Measurements from ENCODE around the gene GFAP. TPM values are rescaled to one million over a fixed set of nuclear protein-coding genes. Genes with fewer than 3 reads are reported as not detected.
A peak's percentile ranks its signal among the peaks of the same experiment; 100 is the strongest.

The GFAP gene
- polyA plus RNA-seq, 3 donors = 0.03 to 0.33 (median 0.18) TPM

DNA sequence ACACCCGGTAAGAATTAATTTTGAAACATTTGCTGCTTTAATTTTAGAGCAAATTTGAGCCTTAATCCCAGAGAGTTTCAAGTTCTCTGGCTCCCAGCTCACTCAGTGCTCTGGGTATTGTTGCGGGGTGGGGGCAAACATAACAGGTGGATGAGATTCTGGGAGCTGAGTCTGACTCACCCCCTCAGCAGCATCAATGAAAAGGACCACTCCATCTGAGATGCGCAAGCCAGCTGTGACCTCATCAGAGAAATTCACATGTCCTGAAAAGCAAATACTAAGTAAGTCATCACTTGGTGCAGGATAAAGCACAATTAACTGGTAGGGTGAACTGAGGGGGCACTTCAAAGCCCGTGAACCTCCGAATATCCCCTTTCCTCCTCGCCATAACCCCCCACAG is 35.9 kb downstream of the GFAP start:
- Histone ChIP-seq H3K9ac (ENCODE audit: insufficient read depth, low read length, poor library complexity, severe bottlenecking) (no peak overlapping the region), H2AFZ (ENCODE audit: insufficient read depth, low read depth, low read length, poor library complexity, severe bottlenecking) (no peak overlapping the region), H3K9me3 (replicated peaks in 1 of 2; ENCODE audit: control insufficient read depth in 1 of 2, insufficient read depth in 1 of 2, low read length in 2 of 2) (no peaks in the 10 kb centered on the region), H3K4me2 (replicated peaks; ENCODE audit: extremely low read depth, low read length, poor library complexity, severe bottlenecking) (no peak overlapping the region), H3K79me2 (ENCODE audit: insufficient read depth, low read length) (no peaks in the 10 kb centered on the region), H3K27me3 (ENCODE audit: control insufficient read depth in 2 of 2, insufficient read depth in 2 of 2, low read length in 2 of 2) (no peaks in the 10 kb centered on the region), H4K20me1 (ENCODE audit: insufficient read depth, low read length) (peaks cover 17% of the 10 kb centered on the region), H3K27ac (ENCODE audit: low read depth in 1 of 2, low read length in 2 of 2) (no peak overlapping the region), H3K36me3 (replicated peaks in 1 of 2; ENCODE audit: control insufficient read depth in 1 of 2, insufficient read depth in 2 of 2, low read length in 2 of 2) (peaks cover 89 to 97% of the 10 kb centered on the region in 2 donors), H3K4me3 (replicated peaks in 1 of 3; ENCODE audit: low read depth in 2 of 3, low read length in 3 of 3) (no peak overlapping the region), H3K4me1 (ENCODE audit: control insufficient read depth in 1 of 2, insufficient read depth in 2 of 2, low read length in 2 of 2) (no peaks in the 10 kb centered on the region)
- no peaks in the 10 kb centered on the region for H3K27me3 Mint-ChIP-seq (ENCODE audit: low read depth in 3 of 3)
- H3K4me3 Mint-ChIP-seq = no peak overlapping the region
- H3K4me1 Mint-ChIP-seq = no peaks in the 10 kb centered on the region
- WGBS (ENCODE audit: insufficient coverage) = no CpG with 5 or more reads among the region's 6 CpGs
- no peak for DNase-seq
- intact Hi-C loops (cut with micrococcal nuclease) = no loop called here
- TF ChIP-seq, protein P1, sequence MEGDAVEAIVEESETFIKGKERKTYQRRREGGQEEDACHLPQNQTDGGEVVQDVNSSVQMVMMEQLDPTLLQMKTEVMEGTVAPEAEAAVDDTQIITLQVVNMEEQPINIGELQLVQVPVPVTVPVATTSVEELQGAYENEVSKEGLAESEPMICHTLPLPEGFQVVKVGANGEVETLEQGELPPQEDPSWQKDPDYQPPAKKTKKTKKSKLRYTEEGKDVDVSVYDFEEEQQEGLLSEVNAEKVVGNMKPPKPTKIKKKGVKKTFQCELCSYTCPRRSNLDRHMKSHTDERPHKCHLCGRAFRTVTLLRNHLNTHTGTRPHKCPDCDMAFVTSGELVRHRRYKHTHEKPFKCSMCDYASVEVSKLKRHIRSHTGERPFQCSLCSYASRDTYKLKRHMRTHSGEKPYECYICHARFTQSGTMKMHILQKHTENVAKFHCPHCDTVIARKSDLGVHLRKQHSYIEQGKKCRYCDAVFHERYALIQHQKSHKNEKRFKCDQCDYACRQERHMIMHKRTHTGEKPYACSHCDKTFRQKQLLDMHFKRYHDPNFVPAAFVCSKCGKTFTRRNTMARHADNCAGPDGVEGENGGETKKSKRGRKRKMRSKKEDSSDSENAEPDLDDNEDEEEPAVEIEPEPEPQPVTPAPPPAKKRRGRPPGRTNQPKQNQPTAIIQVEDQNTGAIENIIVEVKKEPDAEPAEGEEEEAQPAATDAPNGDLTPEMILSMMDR (IDR thresholded peaks at IDR 0.05) = no peak
- H3K36me3 Mint-ChIP-seq = peaks cover 81 to 98% of the 10 kb centered on the region in 2 donors
- no peaks in the 10 kb centered on the region for H3K9me3 Mint-ChIP-seq
- H3K27ac Mint-ChIP-seq = peak overlapping the region in 1 of 7 donors; percentile 30

DNA sequence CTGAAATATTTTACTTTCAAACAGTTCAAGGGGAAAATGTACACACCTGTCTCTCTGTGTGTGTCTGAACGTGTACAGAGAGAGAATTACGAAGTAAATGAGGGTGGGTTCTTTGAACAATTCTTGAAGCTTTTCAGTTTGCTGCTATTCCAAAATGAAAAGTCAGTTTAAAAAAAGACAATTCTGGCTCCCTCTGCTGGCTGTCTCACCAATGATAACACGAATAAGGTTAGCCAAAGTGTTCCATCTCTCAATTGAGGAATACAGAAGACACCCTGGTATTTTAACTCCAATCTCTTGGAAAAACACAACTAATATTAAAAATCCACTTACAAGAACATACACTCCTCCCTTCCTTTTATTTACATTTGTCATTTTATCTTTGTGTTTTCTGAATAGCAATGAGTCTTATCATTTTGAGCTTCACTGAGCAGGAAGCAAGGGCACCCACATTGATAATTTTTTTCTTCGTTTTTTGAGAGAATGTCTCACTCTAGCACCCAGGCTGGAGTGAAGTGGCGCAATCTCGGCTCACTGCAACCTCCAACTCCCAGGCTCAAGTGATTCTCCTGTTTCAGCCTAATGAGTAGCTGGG is 36.6 kb downstream of the GFAP start:
- TF ChIP-seq, protein P1 (IDR thresholded peaks at IDR 0.05) = peak; percentile 61
- WGBS (ENCODE audit: insufficient coverage) = 50% methylated on average over 2 of the region's 6 CpGs
- no peak overlapping the region for H3K4me2 ChIP-seq (replicated peaks; ENCODE audit: extremely low read depth, low read length, poor library complexity, severe bottlenecking)
- H3K36me3 Mint-ChIP-seq = peaks cover 82 to 98% of the 10 kb centered on the region in 2 donors
- peaks cover 17% of the 10 kb centered on the region for H4K20me1 ChIP-seq (ENCODE audit: insufficient read depth, low read length)
- H3K9me3 ChIP-seq (replicated peaks in 1 of 2; ENCODE audit: control insufficient read depth in 1 of 2, insufficient read depth in 1 of 2, low read length in 2 of 2) = no peaks in the 10 kb centered on the region
- intact Hi-C loops (cut with micrococcal nuclease) = no loop called here
- no peak overlapping the region for H3K4me3 Mint-ChIP-seq
- H3K27me3 ChIP-seq (ENCODE audit: control insufficient read depth in 2 of 2, insufficient read depth in 2 of 2, low read length in 2 of 2) = no peaks in the 10 kb centered on the region
- H3K9ac ChIP-seq (ENCODE audit: insufficient read depth, low read length, poor library complexity, severe bottlenecking) = no peak overlapping the region
- no peak overlapping the region for H3K27ac ChIP-seq (ENCODE audit: low read depth in 1 of 2, low read length in 2 of 2)
- no peaks in the 10 kb centered on the region for H3K9me3 Mint-ChIP-seq
- peak in 1 of 3 donors; percentile 16 for DNase-seq
- H3K4me3 ChIP-seq (replicated peaks in 1 of 3; ENCODE audit: low read depth in 2 of 3, low read length in 3 of 3) = no peak overlapping the region
- no peaks in the 10 kb centered on the region for H3K4me1 ChIP-seq (ENCODE audit: control insufficient read depth in 1 of 2, insufficient read depth in 2 of 2, low read length in 2 of 2)
- H3K27ac Mint-ChIP-seq = peak overlapping the region in 2 of 7 donors; percentile 9 to 77
- H3K27me3 Mint-ChIP-seq (ENCODE audit: low read depth in 3 of 3) = no peaks in the 10 kb centered on the region
- no peaks in the 10 kb centered on the region for H3K79me2 ChIP-seq (ENCODE audit: insufficient read depth, low read length)
- peaks cover 88 to 97% of the 10 kb centered on the region in 2 donors for H3K36me3 ChIP-seq (replicated peaks in 1 of 2; ENCODE audit: control insufficient read depth in 1 of 2, insufficient read depth in 2 of 2, low read length in 2 of 2)
- H3K4me1 Mint-ChIP-seq = no peaks in the 10 kb centered on the region
- no peak overlapping the region for H2AFZ ChIP-seq (ENCODE audit: insufficient read depth, low read depth, low read length, poor library complexity, severe bottlenecking)
